Keratinocyte (primary cell): ENCODE measurements around the gene OR8H2.

Experiments
- CTCF ChIP-seq, 3 experiments: IDR thresholded peaks in 1 of 3; conservative IDR thresholded peaks in 1 of 3; optimal IDR thresholded peaks in 1 of 3; 2 replicates in 2 of 3; 3 replicates in 1 of 3; pipeline versions ENCODE3 to v1.5.1; 2011; ENCODE audit warnings: low read length in 3 of 3, mild to moderate bottlenecking in 3 of 3, moderate library complexity in 2 of 3, control low read depth in 1 of 3, inconsistent platforms in 1 of 3; ENCODE audit not compliant: insufficient read depth in 2 of 3; ENCODE audit errors: extremely low read depth in 1 of 3
- EZH2 ChIP-seq: IDR thresholded peaks from one replicate; pipeline ENCODE4 v1.6.1; 2012; ENCODE audit warnings: inconsistent platforms, mild to moderate bottlenecking, low read length, moderate library complexity

- TF ChIP-seq CTCF (optimal IDR thresholded peaks at IDR 0.05 in 1 of 3, IDR thresholded peaks at IDR 0.05 in 1 of 3, conservative IDR thresholded peaks at IDR 0.05 in 1 of 3; ENCODE audit: extremely low read depth in 1 of 3, insufficient read depth in 2 of 3, low read length in 3 of 3) (no peak), EZH2 (no peak)
Measured at GRCh38 chr11:56103210-56103737, at the start of gene OR8H2.
